ENCODE data around the gene SVOPL.

SVOPL gene

DNA sequence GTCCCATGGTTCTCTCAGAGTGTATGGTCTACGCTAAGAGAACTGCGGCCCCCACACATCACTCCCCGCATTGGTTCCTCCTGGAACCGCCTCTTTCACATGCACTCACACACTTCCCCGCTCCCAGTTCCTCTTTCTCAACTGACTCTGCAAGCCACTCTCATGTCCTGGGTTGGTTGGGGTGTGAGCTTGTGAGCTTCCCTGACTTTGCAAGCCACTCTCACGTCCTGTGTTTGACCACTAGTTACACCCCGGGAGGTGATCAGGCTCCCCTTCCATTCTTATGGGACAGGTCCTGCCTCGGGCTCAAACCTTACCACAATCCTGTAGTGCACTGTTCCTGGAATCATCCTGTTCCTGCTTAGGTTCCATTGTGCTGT, 136.1 kb downstream of the SVOPL start:
- no peak for DNase-seq (ENCODE audit: low read depth, low spot score)

DNA sequence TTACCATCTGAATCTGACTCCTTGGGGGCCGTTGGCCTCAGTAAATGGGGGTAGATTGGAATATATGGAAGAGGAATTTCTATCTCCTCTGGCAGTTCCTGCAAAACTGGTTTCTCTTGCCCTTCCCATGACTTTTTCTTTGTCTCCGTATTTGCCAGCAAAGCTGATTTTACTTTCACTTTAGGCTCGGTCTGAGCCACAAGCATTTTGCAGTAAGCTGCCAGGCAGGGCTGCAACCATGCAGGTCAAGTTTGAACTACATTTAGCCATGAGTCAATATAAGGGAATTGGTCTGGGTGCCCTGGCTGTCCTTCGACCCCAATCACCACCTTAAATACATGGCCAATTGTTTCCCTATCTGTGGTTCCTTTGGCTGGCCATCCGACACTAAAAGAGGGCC, 136.8 kb downstream of the SVOPL start:
- peak; percentile 35 for DNase-seq (ENCODE audit: low read depth, low spot score)

DNA sequence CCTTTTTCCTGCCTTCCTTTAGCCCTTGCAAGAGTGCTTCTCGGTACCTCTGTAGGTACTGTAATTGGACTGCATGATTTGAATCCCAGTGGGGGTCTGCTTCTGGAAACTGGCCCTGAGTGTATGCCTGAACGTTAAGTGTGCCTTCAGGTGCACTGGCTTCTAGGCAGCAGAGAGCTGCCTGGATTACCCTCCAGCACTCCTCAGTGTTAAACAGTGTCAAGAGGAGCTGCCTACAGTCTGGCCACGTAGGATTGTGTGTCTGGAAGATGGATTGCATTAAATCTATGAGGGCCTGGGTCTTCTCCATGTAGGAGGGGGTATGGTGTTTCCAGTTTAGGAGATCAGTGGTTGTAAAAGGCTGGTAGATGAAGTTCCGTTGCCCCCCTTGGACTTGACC, 137.4 kb downstream of the SVOPL start:
- peak; percentile 15 for DNase-seq (ENCODE audit: low read depth, low spot score)

DNA sequence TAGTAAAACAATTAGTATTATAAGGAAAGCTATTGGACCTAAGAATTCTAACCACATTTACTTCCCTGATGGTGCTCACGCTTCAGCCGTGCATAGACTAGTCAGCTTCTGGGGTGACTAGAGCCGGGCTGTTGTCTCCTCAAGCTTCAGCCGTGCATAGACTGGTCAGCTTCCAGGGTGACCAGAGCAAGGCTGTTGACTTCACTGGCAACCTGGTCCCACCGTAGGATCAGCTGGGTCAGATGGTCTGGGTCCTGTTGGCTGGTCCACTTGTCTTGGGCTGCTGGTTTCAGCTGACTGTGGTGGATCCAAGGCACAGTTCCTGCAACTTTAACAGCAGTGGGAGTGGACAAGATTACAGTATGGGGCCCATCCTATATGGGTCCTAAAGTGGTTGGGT, 141.7 kb downstream of the SVOPL start:
- no peak for DNase-seq (ENCODE audit: low read depth, low spot score)

DNA sequence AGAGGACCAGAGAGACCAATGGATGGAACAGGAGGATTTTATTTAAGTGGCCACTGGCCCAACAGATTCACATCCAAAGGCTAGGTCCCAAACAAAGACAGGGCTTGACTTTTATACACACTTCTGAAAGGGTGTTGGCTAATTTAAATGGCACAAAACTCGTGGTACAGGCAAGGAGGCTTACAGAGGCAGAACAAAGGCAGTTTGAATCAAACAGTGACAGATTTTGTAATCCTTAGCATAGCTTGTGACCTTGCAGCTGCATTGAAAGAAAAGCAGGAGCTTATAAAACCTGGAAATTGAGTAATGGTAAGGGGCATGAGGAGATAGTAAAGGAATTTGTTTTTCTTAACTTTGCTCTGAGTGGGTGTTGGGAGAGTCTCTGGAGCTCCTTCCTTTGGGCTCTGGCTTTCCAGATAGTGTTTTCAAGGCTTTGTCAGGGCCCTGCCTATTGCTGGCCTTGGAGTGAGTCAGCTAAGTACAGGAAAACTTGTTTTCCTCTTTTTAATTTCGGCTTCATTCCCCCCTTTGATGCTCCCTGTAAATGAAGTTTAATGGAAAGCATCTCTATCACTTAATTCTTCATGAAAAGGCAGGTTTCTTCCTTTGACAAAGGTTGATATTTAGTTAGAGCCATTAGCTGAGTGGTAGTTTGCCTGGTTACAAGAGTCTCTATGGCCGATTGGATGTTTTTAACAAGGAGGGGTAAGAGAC, 144.2 kb downstream of the SVOPL start:
- DNase-seq (ENCODE audit: low read depth, low spot score), result no peak

DNA sequence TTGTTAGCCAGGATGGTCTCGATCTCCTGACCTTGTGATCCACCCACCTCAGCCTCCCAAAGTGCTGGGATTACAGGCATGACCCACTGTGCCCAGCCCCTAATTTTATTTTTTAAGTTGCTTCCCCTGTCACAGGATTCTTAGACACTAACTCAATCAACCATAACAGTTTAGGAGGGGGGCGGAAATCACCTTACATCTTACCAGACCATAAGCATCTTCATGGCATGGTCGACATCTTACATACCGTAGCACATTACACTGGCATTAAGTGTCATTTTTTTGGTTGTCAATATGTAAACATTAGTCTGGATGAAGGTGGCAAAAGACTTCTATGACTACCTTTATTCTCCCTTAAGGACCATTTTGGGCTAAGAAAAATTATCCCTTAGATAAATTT, 145.5 kb downstream of the SVOPL start:
- no peak for DNase-seq (ENCODE audit: low read depth, low spot score)

DNA sequence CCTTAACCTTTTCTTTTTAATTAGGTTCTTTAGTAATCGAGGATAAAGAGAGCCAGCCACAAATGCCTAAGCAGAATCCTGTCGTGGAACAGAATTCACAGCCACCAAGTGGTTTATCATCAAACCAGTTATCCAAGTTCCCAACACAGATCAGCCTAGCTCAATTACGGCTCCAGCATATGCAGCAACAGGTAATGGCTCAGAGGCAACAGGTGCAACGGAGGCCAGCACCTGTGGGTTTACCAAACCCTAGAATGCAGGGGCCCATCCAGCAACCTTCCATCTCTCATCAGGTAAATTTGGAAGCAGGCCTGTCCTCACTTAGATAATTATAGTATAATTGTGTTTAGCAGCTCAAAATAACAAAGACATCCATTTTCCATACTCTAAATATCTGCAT, 146.5 kb downstream of the SVOPL start:
- DNase-seq (ENCODE audit: low read depth, low spot score), result no peak

DNA sequence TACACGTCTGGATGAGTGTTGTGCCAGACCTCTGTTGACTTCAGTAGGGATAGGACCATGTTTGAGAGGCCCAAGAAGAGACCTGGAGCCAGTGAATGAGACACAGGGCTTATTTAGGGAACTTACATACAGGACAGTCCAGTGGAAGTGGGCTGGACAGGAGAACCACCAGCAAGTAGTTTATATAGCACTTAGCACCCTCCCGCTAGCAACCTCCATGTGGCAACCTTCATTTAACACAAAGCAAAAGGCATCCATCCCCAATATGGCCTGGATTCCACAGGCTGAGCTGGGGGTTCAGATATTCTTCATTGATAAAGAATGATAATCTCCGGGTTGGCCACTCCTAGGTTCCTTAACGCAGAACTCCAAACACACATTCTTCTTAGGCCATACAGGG, 147.4 kb downstream of the SVOPL start:
- DNase-seq (ENCODE audit: low read depth, low spot score), result no peak

DNA sequence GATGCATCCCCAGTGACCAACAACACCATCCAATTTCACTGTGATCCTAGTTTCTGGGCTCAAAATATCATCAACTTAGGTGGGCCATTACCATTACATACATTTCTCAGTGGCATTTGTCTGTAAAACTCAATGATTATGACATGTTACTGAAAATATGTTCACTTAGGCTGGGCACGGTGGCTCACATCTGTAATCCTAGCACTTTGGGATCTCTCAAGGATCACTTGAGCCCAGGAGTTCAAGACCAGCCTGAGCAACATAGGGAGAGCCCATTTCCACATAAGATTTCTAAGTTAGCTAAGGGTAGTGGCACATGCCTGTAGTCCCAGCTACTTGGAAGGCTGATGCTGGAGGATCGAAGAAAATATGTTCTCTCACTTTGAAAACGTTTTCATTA, 150.1 kb downstream of the SVOPL start:
- DNase-seq (ENCODE audit: low read depth, low spot score), result no peak

DNA sequence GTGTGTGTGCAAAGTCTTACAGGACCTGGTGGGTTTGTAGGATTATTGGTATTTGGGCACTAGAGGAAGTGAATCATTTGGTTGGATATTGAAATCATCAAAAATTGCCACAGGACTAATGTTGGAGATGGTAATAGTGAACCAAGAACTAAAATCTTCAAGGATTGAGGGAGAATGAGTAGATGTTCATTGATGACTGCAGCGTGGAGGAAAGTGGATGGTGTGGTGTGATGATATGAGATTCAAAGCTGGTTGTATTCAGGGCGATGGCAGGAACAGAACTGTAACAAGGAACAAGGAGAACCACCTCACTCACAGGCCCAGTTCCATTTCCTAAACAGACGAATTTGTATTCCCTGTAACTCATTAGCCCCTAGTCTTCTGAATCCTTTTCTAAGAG, 150.8 kb downstream of the SVOPL start:
- DNase-seq (ENCODE audit: low read depth, low spot score), result no peak

DNA sequence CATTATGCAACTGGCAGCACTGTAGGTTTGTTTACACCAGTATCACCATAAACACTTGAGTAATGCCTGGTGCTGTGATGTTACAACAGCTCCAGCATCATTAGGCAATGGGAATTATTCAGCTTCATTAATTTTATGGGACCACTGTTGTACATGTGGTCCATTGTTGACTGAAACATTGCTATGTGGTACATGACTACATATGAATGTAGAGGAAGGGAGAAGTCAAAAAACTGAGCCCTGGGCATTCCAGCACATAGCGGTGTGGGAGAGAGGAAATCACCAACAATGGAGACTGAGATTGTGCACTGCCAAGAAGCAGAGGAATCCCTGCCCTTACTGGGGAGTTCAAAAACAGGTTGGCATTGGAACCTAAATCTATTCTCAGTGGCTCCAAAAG, 152.1 kb downstream of the SVOPL start:
- no peak for DNase-seq (ENCODE audit: low read depth, low spot score)

DNA sequence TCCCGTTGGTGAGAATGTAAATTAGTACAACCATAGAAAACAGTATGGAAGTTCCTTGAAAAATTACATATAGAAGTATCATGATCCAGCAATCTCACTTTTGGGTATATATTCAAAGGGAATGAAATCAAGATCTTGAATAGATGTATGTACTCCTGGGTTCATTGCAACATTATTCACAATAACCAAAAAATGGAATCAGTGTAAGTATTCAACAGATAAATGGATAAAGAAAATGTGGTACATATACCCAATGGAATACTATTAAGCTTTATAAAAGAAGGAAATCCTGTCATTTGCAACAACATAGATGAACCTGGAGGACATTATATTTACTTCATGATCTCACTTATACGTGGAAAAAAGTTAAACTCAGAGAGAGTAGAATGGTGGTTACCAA, 154.3 kb downstream of the SVOPL start:
- no peak for DNase-seq (ENCODE audit: low read depth, low spot score)

DNA sequence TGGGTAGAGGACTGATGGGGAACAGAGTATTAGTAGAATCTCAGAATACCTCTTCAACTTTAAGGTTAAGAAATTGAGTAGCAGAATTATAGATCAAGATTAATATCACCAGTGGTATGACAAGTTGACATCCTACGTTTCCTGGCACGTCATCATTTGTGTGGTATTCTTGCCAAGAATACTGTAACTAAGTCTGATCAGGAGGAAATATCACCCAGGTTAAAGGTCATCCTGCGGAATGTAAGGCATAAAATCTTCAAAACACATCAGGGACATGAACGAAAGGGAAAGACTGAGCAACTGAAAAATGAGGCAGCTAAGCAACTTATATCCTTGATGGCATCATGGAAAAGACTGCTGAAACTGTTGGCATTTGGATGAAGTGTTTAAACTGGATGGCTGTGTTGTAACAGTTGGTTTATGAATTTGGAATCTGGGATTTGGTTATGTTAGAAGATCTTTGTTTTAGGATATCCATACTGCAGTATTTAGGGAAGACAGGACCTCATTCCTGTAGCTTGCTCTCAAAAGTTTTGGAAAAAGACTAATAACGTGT, 155.0 kb downstream of the SVOPL start:
- no peak for DNase-seq (ENCODE audit: low read depth, low spot score)

DNA sequence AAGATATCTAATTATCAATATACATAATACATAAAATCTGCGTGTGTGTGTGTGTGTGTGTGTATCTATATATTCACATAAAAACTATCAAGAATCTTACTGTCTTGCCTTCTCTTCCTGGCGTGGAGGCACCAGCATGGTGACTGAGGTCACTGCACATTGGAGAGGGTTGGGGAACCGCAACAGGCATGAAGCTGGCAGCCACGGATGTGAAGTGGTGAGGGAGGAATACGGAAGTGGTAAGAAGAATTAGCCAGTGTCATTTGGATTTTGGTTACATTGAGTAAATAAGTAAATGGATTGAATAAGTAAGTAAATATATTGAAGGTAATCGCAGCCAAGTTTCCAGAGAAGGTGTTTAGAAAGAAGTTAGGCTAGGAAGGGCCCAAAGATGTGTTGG, 156.0 kb downstream of the SVOPL start:
- DNase-seq (ENCODE audit: low read depth, low spot score), result no peak

Data from ELF-1 (cell line).